ENCODE data around the gene VPS54.

VPS54 gene

GRCh38 chr2:63842149-63843061, 176.8 kb downstream of the VPS54 start:
- no peak for DNase-seq (ENCODE audit: low spot score)
